ENCODE measurements around the gene ANKS1A. TPM values are rescaled to one million over a fixed set of nuclear protein-coding genes. Genes with fewer than 3 reads are reported as not detected.

ANKS1A gene
- polyA plus RNA-seq, 3 donors = 47.3 to 49.9 (median 47.6) TPM

DNA sequence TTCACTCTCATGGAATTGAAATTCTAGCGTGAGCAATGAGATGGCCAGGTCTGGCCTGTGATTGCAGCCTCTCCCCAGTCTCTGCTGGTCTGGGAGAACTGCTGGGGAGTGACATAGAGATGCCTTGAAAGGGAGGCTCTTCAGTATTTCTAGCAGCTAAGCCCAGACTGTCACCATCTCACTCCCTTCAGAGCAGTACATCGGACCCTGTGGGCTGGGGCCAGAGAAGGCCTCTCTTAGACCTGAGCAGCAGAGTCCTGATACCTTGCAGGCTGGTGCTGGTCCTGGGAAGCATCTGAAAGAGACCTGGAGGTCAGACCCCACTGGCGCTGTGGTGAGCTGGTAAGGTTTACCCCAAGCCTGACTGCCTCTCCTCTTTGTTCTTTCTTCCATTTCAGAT is 164.6 kb downstream of the ANKS1A start:
- no peak for DNase-seq

GRCh38 chr6:35054106-35054742 is 165.2 kb downstream of the ANKS1A start:
- DNase-seq = no peak

DNA sequence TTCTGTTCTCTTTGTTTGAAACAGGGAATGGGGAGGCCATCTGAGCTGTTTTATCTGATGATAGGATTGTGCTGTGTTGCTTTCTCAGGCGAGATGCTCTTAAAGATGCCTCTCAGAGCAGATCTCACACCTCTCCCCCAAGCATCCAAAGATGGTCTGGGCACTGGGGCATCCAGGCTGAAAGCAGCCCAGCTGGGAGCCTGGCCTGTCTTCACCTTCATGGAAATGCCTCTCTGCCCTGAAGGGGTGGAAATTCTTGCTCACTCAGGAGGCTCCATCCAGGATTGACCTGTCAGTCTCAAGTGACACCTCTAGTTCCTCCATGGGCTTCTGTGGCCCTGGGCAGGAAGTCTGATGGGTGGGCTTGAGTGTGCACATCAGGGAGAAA is 165.7 kb downstream of the ANKS1A start:
- no peak for DNase-seq

GRCh38 chr6:35055891-35056290 is 166.8 kb downstream of the ANKS1A start:
- no peak for DNase-seq

DNA sequence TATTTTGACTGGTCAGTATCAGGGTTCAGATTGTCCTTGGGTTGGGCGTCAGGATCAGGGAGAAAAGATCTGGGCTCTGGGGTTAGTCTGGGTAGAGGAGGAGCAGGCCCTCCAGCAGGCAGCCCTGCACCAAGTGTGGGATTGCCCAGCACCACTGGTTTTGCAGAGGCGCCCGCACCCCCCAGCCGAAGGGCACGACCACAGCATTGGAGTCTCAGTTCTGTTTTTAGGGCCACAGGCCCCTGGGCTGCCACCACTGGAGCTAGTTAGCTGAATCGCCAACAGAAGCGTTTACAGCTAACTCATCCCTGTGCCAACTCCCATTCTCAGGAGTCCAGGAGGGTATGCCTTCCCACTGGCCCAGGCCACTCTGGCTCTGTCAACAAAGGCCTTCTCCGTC is 167.9 kb downstream of the ANKS1A start:
- DNase-seq = no peak

DNA sequence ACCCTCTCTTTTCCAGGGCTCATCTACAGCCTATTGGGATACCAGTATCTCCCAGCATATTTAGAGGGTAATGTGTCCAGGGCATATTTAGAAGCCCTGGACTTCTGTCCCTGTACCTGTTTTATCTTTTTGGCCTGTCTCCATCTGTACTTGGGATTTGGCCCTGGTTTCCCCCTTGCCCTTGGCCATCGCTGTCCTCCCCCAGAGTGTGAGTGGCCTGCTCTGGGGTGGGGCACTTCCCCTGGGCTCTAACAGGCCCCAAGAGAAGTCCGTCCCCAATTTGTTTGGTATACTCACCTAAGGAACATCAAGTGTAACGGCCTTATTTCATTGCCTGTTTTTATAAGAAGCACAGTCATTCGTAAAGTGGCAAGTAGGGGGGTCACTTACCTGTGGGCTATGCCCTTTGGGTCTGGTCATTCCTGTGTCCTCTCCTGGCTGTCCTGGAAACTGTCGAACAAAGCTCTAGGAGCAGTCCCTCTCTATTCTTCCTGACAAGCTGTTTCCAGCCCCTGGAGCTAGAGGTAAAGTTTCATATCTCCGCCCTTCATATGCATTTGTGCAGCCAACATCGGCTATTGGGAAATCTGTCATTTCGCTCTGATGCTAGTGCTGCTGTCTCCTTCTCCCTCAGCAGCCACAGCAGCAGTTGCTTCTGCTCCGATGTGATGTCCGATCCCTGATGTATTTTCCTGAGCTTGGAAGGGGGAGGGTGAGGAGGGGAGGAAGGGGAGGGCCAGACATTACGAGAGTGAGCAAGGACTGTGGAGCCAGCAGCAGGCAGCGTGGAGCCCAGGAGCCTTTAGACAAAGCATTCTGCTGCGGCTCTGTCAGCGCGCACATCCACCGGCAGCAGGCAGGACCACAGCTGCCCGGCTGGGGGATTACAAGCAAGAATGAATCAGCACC is 168.6 kb downstream of the ANKS1A start:
- no peak for DNase-seq

- no peak for DNase-seq
Measured at GRCh38 chr6:35058358-35058675, 169.3 kb downstream of the ANKS1A start.

DNA sequence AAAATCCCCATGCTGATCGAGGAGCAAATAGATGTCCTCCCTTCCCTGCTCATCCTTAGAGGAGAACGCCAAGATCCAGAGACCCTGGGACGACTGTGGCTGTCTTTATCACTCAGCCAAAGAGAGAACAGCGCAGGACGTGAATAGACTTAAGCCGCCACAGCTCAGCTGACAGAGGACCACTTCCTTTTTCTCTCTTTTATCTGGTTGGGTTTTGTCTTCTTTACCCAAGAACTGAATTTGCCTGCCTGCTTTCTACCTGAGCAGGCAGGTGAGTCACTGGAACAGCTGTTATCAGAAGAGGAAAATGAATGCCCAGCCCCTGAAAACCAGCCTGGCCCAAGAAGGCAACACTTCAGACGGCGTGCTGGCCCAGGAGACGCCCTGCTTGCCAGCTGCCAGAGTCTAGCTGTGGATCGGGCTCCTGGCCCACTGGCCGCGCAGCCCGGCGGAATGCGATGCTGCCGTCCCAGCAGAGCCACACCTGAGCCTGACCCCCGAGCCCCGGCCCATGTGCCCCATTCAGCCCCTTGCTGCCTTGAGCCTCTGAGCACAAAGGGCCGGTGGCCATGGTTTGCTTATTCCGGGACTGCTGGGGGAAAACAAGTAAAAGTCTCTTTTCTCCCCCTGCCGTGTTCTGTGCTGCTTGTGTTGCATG is 169.9 kb downstream of the ANKS1A start:
- DNase-seq = no peak

DNA sequence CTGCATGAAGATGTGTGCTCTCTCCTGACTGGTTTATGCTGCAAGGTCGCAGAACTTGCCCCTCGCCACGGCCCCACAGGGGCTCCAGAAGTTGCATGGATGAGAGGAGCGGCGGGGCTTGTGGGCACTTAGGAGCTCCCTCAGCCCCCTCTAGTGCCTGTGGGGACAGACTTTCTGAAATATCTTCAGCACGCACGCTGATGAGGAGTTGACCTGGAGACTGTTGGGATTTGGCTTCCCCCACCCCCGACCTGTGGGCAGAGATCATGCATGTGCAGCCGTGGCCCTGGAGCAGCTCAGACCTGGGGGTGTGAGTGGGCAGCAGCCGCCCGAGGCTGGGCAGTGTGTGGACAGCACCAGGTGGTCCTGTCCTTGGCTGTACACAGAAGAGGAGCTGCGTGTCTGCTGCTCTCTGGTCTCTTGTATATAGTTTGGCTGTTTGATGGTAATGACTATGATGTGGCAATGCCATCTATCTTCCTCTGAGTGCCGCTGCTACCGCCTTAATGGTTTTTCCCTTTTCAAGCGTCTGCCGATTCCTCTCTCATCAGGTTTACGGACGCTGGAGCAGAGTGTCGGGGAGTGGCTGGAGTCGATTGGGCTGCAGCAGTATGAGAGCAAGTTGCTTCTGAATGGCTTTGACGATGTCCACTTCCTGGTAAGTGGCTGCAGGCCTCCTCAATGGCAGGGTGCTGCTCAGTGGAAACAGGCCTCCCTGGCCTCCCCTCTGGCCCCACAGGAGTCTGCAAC is 170.7 kb downstream of the ANKS1A start:
- DNase-seq = no peak

GRCh38 chr6:35061102-35061615 is 172.1 kb downstream of the ANKS1A start:
- DNase-seq = no peak

- DNase-seq = no peak
Measured at GRCh38 chr6:35061651-35062410, 172.8 kb downstream of the ANKS1A start.

- no peak for DNase-seq
Measured at GRCh38 chr6:35062676-35063574, 173.9 kb downstream of the ANKS1A start.

DNA sequence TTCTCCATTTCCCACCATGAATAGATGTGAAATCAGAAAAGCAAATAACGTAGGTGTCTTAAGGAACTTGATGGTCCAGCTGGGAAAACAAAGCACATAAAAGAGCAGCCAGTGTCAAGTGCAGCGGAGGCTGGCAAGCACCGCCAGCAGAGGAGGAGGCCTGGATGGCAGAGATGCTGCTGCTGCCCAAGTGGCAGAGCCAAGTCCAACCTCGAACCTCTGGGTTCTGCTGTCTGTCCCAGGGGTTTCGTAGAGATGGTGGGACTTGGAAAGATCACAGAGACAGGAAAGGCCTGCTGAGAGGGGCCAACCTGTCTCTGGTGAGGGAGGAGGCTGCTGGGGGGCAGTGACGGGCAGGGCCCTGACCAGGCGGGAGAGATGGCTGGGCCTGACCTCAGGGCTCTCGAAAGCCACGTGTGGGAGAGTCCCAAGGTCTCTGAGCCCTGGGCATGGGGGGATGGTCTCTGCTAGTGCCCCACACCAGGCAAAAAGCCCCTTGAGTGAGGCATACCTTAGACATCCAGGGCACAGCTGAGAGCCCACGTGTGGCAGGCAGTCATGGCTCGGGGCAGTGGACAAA is 174.7 kb downstream of the ANKS1A start:
- no peak for DNase-seq

GRCh38 chr6:35064290-35064689 is 175.2 kb downstream of the ANKS1A start:
- no peak for DNase-seq

- no peak for DNase-seq
Measured at GRCh38 chr6:35064757-35065440, 175.8 kb downstream of the ANKS1A start.

DNA sequence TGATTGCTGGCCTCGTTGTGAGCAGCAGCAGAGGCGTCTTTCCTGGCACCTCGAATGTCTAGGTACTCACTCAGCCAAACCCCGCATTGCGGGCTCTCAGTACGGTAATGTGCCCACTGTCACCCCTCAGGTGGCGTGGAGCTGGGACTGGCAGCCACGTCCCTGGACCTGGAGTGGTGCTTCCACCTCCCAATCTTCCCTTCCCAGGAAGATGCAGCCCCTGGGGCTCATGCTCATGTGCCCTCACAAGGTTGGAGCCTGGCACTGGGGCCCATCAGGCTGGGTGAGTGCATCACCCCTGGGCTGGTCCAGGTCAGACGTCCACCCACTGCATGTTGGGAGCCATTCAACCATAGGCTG is 176.4 kb downstream of the ANKS1A start:
- no peak for DNase-seq

GRCh38 chr6:35065870-35066269 is 176.8 kb downstream of the ANKS1A start:
- no peak for DNase-seq

- no peak for DNase-seq
Measured at GRCh38 chr6:35067234-35067633, 178.2 kb downstream of the ANKS1A start.

GRCh38 chr6:35068206-35068605 is 179.2 kb downstream of the ANKS1A start:
- DNase-seq = no peak
